Activated CD4-positive, alpha-beta T cell treated with anti-CD3 and anti-CD28 coated beads, Interleukin-2, amount 50 U/mL, for 4 hours (primary cell): ENCODE measurements around the gene KRT2.

Experiments used
- DNase-seq, 2 experiments: peaks; one replicate each; pipeline ENCODE4 v3.0.0-alpha.2; 2020

Gene KRT2

DNA sequence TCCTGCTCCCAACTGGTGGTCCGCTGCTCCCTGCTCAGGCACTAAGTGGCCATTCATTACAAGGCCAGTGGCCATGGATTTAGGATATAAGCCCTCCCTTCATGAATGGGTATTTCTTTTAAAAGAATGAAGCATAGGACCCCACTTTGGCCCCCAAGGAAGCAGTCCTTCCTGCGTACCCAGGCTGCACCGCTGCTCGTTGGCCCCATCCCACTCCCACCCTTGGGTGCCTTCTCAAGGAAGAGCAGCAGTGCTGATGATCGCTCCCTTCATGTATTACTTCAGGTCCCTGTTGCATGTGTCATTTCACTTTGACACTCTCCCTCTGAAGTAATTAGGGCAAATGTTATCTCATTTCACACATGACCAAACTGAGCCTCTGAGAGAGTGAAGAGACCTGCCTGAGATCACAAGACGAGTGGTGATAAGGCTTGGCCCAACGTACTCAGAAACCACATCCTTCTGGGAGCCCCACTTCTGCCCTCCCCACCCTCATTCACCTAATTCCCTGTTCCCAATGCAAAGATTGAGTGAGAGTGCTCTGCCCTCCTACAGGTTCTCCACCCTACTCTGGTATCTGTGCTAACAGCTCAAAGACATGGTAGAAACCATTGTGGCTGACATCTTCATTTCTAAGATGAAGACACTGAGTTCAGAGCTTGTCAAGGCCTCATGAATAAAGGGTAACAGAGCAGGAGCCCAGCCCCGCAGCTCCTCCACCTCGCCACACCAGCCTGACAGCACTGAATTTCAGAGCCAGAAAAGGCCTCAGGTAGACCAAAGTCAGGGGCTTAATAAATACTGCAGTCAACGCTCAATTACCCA lies 10.3 kb upstream of the KRT2 start:
- no peak for DNase-seq

DNA sequence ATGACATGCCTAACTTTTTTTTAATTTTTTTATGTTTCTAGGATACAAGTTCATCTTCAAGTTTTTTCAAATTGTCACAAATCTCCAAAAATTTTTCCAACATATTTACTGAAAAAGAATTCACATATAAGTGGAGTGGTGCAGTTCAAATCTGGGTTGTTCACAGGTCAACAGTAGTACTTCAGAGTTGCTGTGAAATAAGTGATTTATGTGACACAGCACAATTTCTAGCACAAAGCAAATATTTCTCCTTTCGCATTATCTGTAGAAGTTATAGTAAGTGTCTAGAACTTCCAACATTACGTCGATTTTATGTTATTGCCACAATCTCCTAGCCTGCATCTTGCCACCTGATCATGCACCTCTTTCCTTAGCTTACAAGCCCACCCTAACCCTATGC lies 9.7 kb upstream of the KRT2 start:
- no peak for DNase-seq

DNA sequence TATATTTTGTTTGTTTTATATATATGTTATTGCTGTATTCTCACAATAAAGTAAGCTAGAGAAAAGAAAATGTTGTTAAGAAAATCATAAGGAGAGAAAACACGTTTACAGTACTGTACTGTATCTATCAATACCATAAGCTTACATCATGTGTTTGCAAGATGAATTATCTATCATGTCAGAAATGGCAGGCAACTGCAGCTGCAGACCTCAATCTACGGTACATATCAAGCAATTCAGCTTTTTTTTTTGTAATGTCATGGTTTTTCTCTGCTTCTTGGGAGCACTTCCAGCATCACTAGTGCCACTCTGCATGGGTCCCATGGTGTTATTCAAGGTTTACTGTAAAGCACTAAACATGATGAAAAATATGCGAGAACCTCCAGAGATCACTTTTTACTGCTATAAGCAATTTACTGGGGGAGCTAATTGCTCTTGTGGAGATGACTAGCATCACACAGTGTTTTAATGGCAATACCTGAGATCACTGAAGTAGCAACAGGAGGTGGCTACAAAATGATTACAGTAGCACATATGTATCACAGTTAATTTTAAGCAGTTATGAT lies 9.0 kb upstream of the KRT2 start:
- DNase-seq = no peak

DNA sequence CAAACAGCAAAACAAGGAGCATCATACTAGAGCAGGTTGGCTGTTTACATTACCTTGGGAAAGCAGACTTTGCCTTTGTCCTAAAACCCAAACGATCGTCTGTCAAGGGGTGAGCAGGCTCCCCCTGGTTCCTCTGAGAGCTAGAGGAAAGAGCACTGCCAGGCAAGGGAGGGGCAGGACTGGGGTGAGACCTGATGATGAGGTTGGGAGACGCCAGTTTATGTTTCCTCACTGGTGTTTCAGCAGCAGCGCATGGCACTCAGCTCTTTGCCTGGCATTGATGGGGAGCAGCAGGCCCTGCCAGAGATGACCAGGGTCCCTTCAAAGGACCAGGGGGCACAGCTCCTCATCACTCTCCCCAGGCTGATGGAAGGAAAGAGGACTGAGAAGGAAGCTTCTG lies 7.9 kb upstream of the KRT2 start:
- no peak for DNase-seq

DNA sequence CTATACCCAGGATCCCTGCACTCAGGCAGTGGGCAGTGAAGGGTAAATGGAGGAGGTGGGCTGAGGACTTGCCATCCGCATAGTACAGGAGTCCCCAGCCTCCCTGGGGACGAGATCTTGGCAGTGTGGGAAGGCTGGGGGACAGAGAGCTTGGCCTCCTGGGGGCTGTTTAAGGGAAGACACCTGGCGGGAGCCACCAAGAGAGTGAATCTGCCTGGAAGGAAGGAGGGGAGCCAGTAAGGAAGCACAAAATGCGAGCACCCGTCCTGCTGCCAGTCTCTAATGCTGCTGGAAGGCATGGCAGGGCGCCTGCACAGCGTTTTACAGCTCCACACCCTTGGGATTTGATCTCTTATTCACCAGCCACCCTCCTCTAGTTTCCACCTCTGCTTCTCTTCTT lies 7.4 kb upstream of the KRT2 start:
- no peak for DNase-seq

DNA sequence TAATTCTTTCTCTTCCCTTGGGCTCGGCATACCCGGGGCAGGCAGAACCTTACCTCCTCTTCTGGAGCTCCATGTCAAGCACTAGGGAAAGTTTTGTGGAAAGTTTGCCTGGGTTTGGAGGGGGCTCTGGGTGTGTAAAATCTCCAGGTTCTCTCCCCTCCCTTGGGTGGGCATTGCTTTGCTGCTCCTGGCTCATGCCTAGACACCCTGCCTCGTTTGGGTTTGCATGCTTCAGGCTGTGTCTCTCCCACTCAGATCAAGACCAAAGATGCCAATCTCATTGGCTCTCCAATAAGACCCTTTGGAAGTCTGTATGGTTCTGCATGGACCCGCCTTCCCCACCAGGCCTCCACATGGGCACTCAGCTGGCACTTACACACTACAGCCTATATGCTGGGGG lies 6.2 kb upstream of the KRT2 start:
- no peak for DNase-seq

DNA sequence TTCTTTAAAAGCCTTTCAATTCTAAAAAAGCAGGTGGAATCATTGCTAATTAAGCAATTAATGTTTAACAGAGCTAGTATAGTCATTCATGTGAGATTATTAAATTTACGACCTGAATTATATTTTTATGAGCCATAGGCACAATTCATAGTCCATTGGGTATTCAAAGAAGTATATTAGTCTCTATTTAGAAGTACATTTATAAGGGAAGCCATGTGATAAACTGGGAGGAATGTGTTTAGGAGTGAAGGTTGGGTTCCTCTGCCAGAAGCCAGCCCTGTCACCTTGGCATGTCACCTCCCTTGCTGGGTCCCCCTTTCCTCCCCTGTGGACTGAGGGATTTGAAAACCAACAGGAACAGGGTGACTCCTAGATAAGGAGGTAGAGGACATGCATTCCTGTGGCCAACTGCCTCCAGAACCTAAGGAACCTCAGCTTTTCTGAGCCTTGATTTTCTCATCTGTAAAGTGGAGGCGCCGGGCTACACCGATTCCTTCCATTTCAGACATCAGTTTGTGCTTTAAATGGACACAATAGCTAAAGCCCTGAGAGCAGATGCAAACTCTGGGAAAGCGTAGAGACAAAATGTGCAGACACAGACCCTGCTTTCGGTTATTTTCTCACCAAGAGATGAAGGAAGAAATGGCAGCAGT lies 5.4 kb upstream of the KRT2 start:
- DNase-seq = no peak

DNA sequence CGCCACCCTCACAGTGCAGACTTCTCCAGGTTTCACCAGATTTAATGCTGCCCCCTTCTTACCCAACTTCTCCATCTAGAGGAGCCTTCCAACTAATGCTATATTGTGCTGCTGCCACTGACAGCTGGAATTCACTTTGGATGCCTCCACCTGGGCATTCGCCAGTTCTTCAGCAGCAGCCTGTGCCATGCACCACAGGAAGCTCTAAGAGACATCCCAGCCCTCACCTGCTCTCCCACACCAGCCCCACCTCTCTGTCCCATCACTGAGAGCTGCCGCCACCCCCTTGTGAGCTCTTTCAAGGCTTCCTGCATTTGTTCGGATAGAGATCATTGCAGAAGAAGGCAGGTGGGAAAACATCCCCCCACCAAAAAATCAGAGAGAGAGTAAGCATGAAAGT lies 4.6 kb upstream of the KRT2 start:
- no peak for DNase-seq

DNA sequence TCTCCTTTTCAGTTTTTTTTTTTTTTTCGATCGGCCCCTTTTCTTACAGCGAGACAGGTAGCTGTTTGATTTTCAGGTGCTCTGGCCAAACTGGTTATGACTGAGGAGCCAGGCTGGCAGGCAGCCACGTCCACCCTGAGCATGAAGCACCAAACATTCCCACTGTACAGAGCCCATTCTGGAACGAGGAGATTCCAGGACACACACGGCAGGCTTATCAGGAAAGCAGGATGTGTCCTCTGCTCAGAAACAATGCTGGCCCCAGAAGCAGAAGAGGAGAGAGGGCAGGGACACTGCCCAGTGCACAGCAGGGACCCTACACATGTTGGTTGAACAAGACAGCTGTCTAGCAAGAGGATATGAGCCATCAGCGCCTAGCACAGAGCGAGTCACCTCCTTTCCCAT lies 3.7 kb upstream of the KRT2 start:
- DNase-seq = no peak

DNA sequence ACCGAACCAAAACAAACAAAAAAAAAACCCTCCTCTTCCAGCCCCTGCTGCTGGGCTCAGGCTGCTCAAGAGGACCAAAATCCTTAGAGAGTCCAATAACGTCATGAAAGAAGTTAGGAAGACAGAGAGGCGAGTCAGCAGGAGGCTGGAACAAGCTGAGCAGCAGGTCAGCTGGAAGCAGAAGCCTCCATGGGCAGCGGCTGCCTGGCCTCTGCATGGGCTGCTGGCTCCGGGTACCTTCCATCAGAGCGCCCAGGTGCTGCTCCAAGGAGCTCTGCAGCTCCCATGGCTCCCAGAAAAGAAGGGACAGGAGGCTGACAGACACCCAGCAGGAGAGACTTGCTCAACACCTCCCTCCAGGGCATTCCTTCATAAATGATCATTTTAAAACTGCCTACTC lies 3.2 kb upstream of the KRT2 start:
- no peak for DNase-seq

DNA sequence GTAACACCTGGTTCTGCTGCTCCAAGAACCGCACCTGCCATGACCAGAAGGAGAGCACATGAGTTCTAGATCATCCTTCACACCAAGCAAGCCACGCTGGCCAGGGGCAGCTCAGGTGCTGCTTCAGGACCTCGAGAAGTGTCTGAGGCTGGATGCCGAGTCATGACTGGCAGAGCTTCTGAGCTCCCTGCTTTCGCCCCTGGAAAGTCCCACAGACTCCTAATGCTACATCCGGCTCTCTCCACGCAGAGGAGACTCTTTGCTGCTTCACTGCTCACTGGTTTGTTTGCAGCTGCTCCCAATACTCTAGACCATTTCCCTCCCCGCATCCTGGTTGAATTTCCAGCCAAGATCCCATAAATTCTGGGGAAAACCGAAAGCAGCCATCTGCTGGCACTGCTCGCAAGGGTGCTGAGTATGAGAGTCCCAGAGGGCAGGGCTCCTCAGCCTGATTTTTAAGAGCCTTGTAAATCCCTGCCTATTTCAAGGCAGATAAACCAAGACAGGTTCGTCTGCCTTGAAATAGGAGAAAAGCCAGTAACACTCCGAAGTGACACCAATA lies 1.4 kb downstream of the KRT2 start:
- DNase-seq = no peak

DNA sequence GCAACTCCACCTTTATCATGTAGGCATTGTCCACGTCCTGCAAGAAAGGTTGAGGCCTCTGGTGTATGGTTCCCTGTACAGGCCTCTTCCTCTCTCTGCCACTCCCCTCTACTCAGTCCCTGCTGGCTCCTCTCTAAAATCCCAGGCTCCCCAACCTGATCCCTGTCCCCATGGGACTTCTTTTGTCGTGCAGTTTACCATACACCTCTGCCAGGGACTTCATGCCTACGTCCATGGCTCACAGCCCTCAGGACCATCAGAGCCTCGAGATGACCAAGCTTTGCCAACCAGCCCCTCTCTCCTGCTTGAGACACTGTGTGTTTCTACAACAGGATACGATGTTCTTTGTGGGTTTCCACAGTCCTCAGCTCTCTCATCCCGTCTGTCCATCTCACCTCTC lies 2.9 kb downstream of the KRT2 start:
- no peak for DNase-seq

DNA sequence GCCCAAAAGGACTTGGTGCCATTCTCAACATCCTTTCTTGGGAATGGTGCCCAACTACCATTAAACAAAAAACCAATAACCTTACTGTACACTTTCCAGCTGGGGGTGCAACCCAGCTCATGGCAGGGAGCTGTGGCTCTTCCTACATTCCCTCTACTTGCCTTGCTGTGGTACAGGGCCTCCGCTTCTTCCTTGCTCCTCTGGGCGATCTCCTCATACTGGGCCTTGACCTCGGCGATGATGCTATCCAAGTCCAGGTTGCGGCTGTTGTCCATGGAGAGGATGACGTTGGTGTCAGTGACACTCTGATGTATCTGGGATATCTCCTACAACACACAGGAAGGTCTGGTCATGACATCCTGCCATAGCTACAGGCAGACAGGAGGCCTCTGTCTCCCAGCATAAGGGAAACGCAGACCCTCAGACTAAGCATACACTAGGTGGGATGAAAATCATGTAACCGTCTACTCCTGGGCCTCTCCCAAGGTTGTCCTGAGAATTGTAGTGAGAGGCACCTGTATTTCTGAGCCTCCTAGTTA lies 3.9 kb downstream of the KRT2 start:
- DNase-seq = no peak

DNA sequence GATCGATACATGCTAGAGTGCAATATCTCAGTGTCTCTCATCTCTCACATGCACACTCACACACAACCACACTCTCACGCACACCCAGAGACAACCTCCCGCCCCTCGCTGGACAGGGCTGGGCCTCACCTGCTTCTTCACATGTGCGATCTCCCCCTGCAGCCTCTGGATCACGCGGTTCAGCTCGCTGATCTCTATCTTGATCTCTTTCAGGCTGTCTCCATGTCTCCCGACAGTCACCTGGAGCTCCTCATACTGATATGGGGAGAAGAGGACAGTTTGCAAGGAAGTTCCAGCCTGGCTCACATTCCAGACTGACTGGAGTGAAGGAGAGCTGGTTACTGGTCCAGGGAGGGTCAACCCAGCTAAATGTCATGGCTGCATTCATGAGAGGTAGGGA lies 4.4 kb downstream of the KRT2 start:
- no peak for DNase-seq

DNA sequence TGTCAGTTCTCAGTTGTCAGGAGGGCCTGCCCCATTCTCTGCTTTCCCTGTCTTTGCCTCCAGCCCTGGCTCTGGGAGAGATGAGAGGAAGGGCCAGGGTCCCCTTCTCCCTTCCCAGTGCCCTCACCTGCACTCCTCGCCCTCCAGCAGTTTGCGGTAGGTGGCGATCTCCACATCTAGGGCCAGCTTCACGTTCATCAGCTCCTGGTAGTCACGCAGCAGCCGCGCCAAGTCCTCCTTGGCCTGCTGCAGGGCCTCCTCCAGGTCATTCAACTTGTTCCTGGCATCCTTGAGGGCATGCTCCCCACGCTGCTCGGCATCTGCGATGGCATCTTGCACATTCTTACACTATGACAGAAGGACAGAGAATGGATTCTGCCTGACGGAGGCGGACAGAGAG lies 5.4 kb downstream of the KRT2 start:
- DNase-seq = no peak

DNA sequence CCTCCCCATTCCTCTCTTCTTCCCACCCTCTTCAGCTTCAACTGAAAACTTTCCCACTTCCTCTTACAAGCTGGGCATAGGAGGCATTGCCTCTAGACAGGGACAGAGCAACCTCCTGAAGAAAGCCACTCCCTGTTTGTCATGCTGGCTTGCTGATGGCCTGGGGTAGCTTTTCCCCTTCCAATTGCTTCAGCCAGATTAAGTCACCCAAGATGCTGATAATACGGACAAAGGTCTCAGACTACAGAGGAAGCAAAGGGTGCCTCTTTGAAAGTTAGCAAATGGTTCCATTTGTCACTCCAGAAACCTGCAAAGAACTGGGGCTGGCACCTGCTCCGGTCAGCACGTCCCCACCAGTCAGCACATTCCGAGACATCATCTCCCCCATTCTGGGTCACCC lies 6.0 kb downstream of the KRT2 start:
- no peak for DNase-seq

DNA sequence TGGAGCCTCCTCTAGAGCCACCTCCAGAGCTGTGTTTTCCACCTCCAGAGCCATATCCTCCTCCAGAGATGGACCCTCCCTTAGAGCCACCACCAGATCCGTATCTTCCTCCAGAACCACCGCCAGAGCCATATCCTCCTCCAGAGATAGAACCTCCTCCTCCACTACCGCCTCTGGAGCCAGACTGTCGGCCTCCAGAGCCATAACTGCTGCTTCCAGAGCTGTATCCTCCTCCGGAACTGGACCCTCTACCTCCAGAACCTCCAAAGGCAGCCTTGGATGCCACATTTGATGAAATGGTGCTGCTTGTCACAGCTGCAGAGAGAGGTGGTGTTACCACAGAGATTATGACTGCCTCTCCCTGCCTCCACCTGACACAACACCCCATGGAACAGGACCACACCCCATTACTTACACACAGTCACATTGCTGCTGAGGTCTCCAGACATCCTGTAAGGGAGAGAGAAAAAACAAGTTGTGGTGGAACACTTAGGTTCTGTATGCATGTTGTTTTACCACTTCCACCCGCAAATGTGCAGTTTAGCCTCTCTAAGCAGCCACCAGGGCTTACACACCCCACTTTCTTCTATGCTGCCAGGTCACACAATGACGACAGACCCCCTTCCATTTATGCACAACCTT lies 6.8 kb downstream of the KRT2 start:
- no peak for DNase-seq

DNA sequence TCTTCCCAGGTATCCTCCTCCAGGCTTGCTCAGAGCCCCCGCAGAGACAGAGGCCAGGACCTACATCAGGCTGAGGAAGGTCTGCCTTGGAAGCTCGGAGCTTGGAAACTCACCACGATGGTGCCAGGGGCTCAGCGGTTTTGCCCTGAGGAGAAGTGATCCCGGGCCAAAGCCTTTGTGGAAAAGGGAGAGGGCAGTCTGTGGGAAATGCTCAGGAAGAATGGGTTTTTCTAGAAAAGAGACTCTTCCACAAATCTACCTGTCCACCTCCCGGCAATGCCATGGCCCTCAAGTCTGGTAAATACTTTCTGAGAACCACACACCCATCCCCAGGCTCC lies 8.0 kb downstream of the KRT2 start:
- no peak for DNase-seq

DNA sequence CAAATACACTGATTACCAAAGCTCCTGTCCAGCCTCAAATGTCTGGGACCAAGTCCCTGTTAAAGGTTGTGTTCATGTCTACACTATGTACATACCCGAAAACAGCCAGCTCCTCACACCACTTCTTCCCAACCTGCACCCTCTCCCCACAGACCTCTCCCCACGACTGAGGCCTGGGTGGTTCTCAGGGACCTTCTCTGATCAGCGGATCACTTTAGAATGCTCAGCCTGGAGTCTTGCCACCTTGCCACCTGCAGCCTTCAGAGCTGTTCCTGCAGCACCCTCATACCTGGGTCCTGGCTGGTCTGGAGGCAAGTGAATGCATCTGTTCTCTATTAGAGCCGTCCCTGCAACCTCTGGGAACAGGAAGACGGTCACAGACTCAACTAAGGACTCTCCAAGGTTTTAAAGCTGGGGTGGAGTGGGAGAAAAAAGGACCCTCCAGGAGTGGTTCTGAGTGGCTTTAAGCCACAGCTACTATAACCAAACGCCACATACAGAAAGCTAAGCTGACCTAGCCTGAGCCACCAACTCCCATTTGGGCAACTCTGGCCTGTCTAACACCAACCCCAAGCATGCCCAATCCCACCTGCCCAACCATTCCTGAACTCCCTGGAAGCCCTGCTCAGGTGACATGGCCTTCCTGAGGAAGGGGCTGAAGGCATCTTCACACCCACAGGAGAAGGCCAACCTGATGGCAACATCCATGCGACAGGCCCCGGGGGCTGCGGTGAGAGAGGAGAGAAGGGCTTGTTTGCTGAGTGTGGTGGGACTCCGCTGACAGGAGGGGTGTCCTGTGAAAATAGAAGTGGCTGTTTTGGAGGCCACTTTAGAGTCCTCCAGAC lies 8.6 kb downstream of the KRT2 start:
- no peak for DNase-seq

DNA sequence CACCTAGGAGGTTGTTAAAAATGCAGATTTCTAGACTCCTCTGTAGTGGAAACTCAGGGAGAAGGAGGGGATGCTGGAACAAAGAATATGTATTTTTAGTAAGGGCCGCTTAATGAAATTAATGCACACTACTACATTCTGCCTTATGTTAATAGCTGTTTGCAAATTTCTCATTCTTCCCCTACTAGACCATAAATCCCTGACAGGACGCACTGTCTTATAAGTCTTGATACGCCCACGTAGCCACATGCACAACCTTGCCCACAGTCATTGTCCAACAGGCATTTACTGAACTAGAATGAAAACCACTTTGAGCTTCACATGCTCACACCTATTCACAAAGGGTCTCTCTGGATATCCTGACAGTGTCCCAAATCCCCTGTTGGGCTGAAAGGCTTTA lies 10.5 kb downstream of the KRT2 start:
- DNase-seq = no peak

DNA sequence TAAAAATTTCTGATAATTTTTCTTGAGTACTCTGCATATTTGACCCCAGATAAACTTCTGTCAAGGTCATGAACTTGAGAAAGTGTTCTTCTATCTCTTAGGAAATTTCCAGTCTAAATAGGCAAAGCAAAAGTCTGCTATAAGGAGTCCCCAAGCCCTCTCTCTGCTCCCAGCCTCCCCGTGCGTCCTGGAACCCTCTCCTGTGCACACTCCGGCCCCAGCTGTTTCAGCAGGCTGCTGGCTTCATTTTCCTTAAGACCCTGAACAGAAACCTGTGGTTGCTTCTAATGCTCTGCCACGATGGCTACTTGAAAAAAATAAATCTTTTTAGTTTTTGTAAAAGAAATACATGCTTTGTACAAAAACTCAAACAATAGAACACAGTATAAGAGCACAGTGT lies 14.7 kb downstream of the KRT2 start:
- DNase-seq = no peak

DNA sequence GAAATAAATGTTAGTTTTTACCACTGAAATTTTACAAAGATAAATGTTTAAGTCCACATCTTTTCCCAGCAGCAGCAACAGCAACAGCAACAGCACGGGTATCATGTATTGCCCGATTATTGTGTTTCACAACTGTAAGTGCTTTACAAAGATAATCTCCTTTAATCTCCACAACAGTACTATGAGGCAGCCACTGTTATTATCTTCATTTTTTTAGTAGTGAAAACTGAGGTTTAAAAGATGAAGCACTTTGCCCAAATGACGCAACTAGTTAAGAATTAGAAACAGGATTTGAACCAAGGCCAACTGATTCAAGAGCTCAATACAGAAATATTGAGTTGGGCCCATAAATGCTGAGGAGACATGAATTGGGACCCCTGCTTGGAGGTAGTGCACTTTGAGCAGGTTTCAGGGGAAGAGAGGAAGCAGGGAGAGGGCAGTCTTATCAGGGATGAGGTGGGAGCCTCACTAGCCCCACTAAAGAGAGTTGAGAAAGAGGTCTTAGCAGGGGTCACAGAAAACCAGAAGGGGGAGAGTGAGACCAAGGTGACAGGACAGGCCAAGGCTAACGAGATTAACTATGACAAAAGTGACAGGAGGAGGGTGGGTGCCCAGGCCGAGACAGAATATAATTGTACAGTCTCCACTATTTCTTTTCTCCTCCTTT lies 15.3 kb downstream of the KRT2 start:
- no peak for DNase-seq
